A673 (cell line): ENCODE measurements around the gene GRM5. TPM values are rescaled to one million over a fixed set of nuclear protein-coding genes. Genes with fewer than 3 reads are reported as not detected.

Experiments
- BruUV-seq: library from RNA; stranded (reverse); fragments of 400-500 nt; replicated peaks from 2 replicates; lab custom pipeline; 2021; lab: Mats Ljungman, UMichigan
- CTCF ChIA-PET: fragments of 300-600 bp; sonication (Branson Sonifier 250); formaldehyde crosslinking; loops from one replicate; lab custom pipeline; 2022; ENCODE audit warnings: antibody characterized with exemption; lab: Charles Lee
- POLR2A ChIA-PET: fragments of 300-600 bp; sonication (Branson Sonifier 250); formaldehyde crosslinking; loops from one replicate; lab custom pipeline; 2022; ENCODE audit warnings: antibody characterized with exemption; ENCODE audit not compliant: low non-redundant PET; lab: Charles Lee
- DNase-seq: peaks from one replicate; pipeline ENCODE4 v3.0.0-alpha.2; 2015; ENCODE audit warnings: low spot score
- H3K27ac ChIP-seq: fragments of 200-600 bp; sonication (generic); 2 replicates; pipeline ENCODE4 v1.5.1; 2016; ENCODE audit warnings: mixed run types, low read depth, mild to moderate bottlenecking, mixed read lengths, antibody characterized with exemption, low read length; ENCODE audit not compliant: poor library complexity, severe bottlenecking
- H3K27me3 ChIP-seq: fragments of 200-600 bp; sonication (generic); replicated peaks from 2 replicates; pipeline ENCODE4 v1.6.1; 2017; ENCODE audit warnings: mixed run types, low read depth, mild to moderate bottlenecking, mixed read lengths, antibody characterized with exemption, low read length; ENCODE audit not compliant: insufficient read depth, poor library complexity
- H3K36me3 ChIP-seq: fragments of 200-600 bp; sonication (generic); 2 replicates; pipeline ENCODE4 v1.6.1; 2016; ENCODE audit warnings: mixed run types, mild to moderate bottlenecking, mixed read lengths, antibody characterized with exemption, low read length; ENCODE audit not compliant: insufficient read depth, poor library complexity, severe bottlenecking
- H3K4me1 ChIP-seq: fragments of 200-600 bp; sonication (generic); 2 replicates; pipeline ENCODE4 v1.6.1; 2017; ENCODE audit warnings: mixed run types, mild to moderate bottlenecking, mixed read lengths, antibody characterized with exemption, low read length; ENCODE audit not compliant: insufficient read depth, poor library complexity, severe bottlenecking
- H3K4me3 ChIP-seq: fragments of 200-600 bp; sonication (generic); 2 replicates; pipeline ENCODE4 v1.5.1; 2016; ENCODE audit warnings: low read depth, mixed run types, mild to moderate bottlenecking, mixed read lengths, low read length; ENCODE audit not compliant: poor library complexity, severe bottlenecking
- H3K9me3 ChIP-seq: fragments of 200-600 bp; sonication (generic); 2 replicates; pipeline ENCODE4 v1.6.1; 2016; ENCODE audit warnings: mixed run types, low read depth, mild to moderate bottlenecking, mixed read lengths, antibody characterized with exemption, low read length; ENCODE audit not compliant: poor library complexity, severe bottlenecking
- EZH2 ChIP-seq: fragments of 200-600 bp; sonication (generic); IDR thresholded peaks from 2 replicates; pipeline ENCODE4 v1.6.1; 2017; ENCODE audit warnings: borderline replicate concordance, low read depth, mild to moderate bottlenecking, mixed read lengths, antibody characterized with exemption, low read length; ENCODE audit not compliant: poor library complexity, severe bottlenecking
- intact Hi-C: fragments of 100-400 bp; cut with micrococcal nuclease; formaldehyde crosslinking; loops from one replicate; pipeline ENCODE4 v1.10.0; 2022; ENCODE audit not compliant: unreplicated experiment
- total RNA-seq: library from RNA; stranded (reverse); gene quantifications from 2 replicates; pipeline ENCODE4 v1.2.3, GENCODE V29; 2021
- TF ChIP-seq, protein P1 (sequence below): fragments of 300-800, 200-600 bp; sonication (generic); conservative IDR thresholded peaks from 2 replicates; pipeline ENCODE4 v1.5.1; 2017; ENCODE audit warnings: low read depth, mild to moderate bottlenecking, antibody characterized with exemption, low read length, moderate library complexity, mixed read lengths

GRM5 gene
- total RNA-seq, 1 experiment from 2014 or later: not detected

DNA sequence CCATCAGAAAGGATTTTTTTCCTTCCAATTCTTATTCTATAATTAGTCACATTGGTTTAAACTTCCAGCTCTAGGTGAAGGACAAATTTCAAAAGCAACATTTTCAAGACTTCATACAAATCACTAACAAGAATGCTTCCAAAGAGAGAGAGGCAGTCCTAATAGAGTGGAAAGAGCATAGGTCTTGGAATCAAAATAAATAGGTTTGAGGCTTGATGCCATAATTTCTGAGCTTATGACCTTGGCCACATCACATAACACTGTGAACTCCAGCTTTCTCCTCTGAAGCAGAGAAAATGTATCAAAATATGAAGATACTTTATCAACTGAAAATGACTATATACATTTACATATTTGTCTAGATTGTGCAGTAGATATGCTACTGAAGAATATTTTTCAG, 246.8 kb downstream of the GRM5 start:
- Histone ChIP-seq H3K9me3 (no peaks in the 10 kb centered on the region), H3K36me3 (no peaks in the 10 kb centered on the region), H3K4me3 (no peak overlapping the region), H3K27ac (no peak overlapping the region), H3K27me3 (peaks cover 3% of the 10 kb centered on the region), H3K4me1 (no peaks in the 10 kb centered on the region)
- intact Hi-C loops: no loop called here
- no TSS peak for BruUV-seq
- ChIA-PET POLR2A (no interaction called here), CTCF (no interaction called here)
- TF ChIP-seq, protein P1, sequence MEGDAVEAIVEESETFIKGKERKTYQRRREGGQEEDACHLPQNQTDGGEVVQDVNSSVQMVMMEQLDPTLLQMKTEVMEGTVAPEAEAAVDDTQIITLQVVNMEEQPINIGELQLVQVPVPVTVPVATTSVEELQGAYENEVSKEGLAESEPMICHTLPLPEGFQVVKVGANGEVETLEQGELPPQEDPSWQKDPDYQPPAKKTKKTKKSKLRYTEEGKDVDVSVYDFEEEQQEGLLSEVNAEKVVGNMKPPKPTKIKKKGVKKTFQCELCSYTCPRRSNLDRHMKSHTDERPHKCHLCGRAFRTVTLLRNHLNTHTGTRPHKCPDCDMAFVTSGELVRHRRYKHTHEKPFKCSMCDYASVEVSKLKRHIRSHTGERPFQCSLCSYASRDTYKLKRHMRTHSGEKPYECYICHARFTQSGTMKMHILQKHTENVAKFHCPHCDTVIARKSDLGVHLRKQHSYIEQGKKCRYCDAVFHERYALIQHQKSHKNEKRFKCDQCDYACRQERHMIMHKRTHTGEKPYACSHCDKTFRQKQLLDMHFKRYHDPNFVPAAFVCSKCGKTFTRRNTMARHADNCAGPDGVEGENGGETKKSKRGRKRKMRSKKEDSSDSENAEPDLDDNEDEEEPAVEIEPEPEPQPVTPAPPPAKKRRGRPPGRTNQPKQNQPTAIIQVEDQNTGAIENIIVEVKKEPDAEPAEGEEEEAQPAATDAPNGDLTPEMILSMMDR: no peak
- no peak for TF ChIP-seq EZH2
- no peak for DNase-seq

DNA sequence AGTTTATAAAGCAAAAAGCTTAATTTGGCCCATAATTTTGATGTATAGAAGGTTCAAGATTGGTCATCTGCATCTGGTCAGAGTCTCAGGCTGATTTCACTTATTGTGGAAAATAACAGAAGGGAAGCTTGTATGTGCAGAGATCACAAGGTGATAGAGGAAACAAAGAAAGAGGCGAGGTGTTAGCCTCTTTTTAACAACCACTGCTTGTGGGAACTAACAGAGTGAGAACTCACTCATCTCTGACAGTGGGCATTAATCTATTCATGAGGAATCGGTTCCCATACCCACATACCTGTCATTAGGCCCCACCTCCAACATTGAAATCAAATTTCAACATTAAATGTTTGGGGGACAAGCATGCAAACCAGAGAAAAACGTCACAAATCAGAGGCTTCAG, 250.3 kb downstream of the GRM5 start:
- CTCF ChIA-PET: no interaction called here
- POLR2A ChIA-PET: no interaction called here
- H3K4me3 ChIP-seq: no peak overlapping the region
- no TSS peak for BruUV-seq
- H3K4me1 ChIP-seq: no peaks in the 10 kb centered on the region
- no peak for DNase-seq
- no peak overlapping the region for H3K27ac ChIP-seq
- no peaks in the 10 kb centered on the region for H3K9me3 ChIP-seq
- TF ChIP-seq, protein P1: no peak
- TF ChIP-seq EZH2: no peak
- intact Hi-C loops: no loop called here
- no peaks in the 10 kb centered on the region for H3K27me3 ChIP-seq
- no peaks in the 10 kb centered on the region for H3K36me3 ChIP-seq

DNA sequence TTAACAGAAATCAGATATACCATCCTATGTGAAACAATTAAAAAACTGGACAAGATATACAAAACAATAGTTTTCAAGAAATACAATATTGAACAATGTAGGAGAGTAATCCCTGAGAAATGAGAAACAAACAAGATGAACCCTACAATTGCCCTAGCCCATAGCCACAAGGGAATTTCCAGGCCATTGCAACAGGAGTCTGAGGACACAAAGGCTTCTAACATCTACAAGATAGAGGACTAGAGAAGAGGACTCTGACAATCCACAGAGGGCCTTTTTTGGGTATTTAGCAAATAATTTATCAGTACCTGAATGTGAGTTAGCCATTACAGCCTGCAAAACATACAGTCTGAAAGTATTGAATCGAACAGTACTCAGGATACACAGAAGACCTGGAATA, 251.7 kb downstream of the GRM5 start:
- H3K27me3 ChIP-seq: no peaks in the 10 kb centered on the region
- no TSS peak for BruUV-seq
- H3K4me3 ChIP-seq: no peak overlapping the region
- no peaks in the 10 kb centered on the region for H3K36me3 ChIP-seq
- intact Hi-C loops: no loop called here
- CTCF ChIA-PET: no interaction called here
- no peak overlapping the region for H3K27ac ChIP-seq
- no peaks in the 10 kb centered on the region for H3K9me3 ChIP-seq
- POLR2A ChIA-PET: no interaction called here
- TF ChIP-seq, protein P1: no peak
- no peak for TF ChIP-seq EZH2
- no peak for DNase-seq
- no peaks in the 10 kb centered on the region for H3K4me1 ChIP-seq
